Loucy (cell line): ENCODE data around the gene SLC6A18.

Experiments
- H2AFZ ChIP-seq: fragments of 200-600 bp; sonication (generic); 2 replicates; pipeline ENCODE4 v1.6.0; 2016; ENCODE audit warnings: antibody characterized with exemption, mild to moderate bottlenecking, low read length, moderate library complexity
- H3F3A ChIP-seq: fragments of 200-600 bp; 2 replicates; pipeline ENCODE4 v1.6.0; 2016; ENCODE audit warnings: antibody characterized with exemption, low read depth, mild to moderate bottlenecking
- H3K27me3 ChIP-seq: fragments of 200-600 bp; sonication (generic); 2 replicates; pipeline ENCODE4 v1.6.1; 2014; ENCODE audit warnings: low read length, mild to moderate bottlenecking; ENCODE audit not compliant: insufficient read depth, poor library complexity, severe bottlenecking
- H3K36me3 ChIP-seq: fragments of 200-600 bp; sonication (generic); 2 replicates; pipeline ENCODE4 v1.6.1; 2016; ENCODE audit warnings: low read length; ENCODE audit not compliant: insufficient read depth
- H3K4me1 ChIP-seq: fragments of 200-600 bp; sonication (generic); 2 replicates; pipeline ENCODE4 v1.5.1; 2014; ENCODE audit warnings: low read length, mild to moderate bottlenecking; ENCODE audit not compliant: insufficient read depth, poor library complexity, severe bottlenecking
- H3K4me2 ChIP-seq: fragments of 200-600 bp; sonication (generic); 2 replicates; pipeline ENCODE4 v1.6.0; 2014; ENCODE audit warnings: antibody characterized with exemption, low read length, low read depth, mild to moderate bottlenecking; ENCODE audit not compliant: poor library complexity, severe bottlenecking
- H3K4me3 ChIP-seq: fragments of 200-600 bp; sonication (generic); 2 replicates; pipeline ENCODE4 v1.5.1; 2014; ENCODE audit warnings: low read length, mild to moderate bottlenecking, mixed read lengths; ENCODE audit not compliant: poor library complexity, severe bottlenecking
- H3K79me2 ChIP-seq: fragments of 200-600 bp; sonication (generic); 2 replicates; pipeline ENCODE4 v1.6.1; 2014; ENCODE audit warnings: low read length; ENCODE audit not compliant: insufficient read depth
- H3K9ac ChIP-seq: fragments of 200-600 bp; sonication (generic); 2 replicates; pipeline ENCODE4 v1.6.0; 2014; ENCODE audit warnings: mild to moderate bottlenecking, low read depth, low read length, moderate library complexity; ENCODE audit not compliant: poor library complexity, severe bottlenecking
- H3K9me2 ChIP-seq: fragments of 200-600 bp; sonication (generic); replicated peaks from 2 replicates; pipeline ENCODE4 v1.6.1; 2016; ENCODE audit warnings: low read depth, low read length, mixed read lengths
- H3K9me3 ChIP-seq: fragments of 200-600 bp; sonication (generic); 2 replicates; pipeline ENCODE4 v1.6.1; 2014; ENCODE audit warnings: mild to moderate bottlenecking, antibody characterized with exemption, low read length, low read depth; ENCODE audit not compliant: insufficient read depth
- H4K20me1 ChIP-seq: fragments of 200-600 bp; sonication (generic); 2 replicates; pipeline ENCODE4 v1.6.0; 2014; ENCODE audit warnings: antibody characterized with exemption, low read length, mild to moderate bottlenecking; ENCODE audit not compliant: insufficient read depth, poor library complexity, severe bottlenecking
- CTCF ChIP-seq: fragments of 200-600 bp; sonication (generic); conservative IDR thresholded peaks from 2 replicates; pipeline ENCODE4 v1.5.1; 2014; ENCODE audit warnings: mild to moderate bottlenecking, antibody characterized with exemption, low read length
- EZH2phosphoT487 ChIP-seq: fragments of 200-600 bp; IDR thresholded peaks from 2 replicates; pipeline ENCODE4 v1.6.1; 2018; ENCODE audit warnings: antibody characterized with exemption, mild to moderate bottlenecking, moderate library complexity, borderline replicate concordance

SLC6A18 gene

DNA sequence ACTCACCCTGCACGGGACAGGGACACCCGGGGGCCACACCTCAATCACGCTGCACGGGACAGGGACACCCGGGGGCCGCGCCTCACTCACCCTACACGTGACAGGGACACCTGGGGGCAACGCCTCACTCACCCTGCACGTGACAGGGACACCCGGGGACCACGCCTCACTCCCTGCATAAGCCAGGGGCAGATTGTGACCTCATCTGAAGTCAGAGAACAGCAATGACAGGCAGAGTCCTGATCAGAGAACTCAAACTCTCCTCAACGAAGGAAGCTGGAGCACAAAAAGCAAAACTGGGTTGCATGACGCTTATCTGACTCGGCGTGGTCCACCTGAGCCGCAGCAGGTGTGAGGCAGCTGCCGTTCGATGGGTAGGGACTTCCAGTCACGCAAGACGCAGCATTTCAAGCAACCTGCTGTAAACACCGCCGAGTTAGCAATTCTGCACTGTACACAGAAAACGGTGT, 66.5 kb downstream of the SLC6A18 start:
- Histone ChIP-seq H3K36me3 (no peaks in the 10 kb centered on the region), H3K4me1 (peaks cover 4% of the 10 kb centered on the region)

GRCh38 chr5:1292139-1292538, 67.0 kb downstream of the SLC6A18 start:
- Histone ChIP-seq H4K20me1 (no peaks in the 10 kb centered on the region), H3K27me3 (no peaks in the 10 kb centered on the region), H3K79me2 (peaks cover 5% of the 10 kb centered on the region; the same call in 1 of the 2 replicates), H3K9ac (no peak overlapping the region), H2AFZ (no peak overlapping the region), H3F3A (no peaks in the 10 kb centered on the region), H3K36me3 (no peaks in the 10 kb centered on the region), H3K9me3 (no peaks in the 10 kb centered on the region), H3K4me2 (no peak overlapping the region), H3K4me1 (peaks cover 7% of the 10 kb centered on the region), H3K4me3 (no peak overlapping the region), H3K9me2 (no peaks in the 10 kb centered on the region)
- no peak for TF ChIP-seq EZH2phosphoT487
- peak; percentile 22; the same call in 1 of the 2 replicates for TF ChIP-seq CTCF

More for the DNA sequence above, 66.5 kb downstream of the SLC6A18 start:
- Histone ChIP-seq H3K79me2 (peaks cover 5% of the 10 kb centered on the region; the same call in 1 of the 2 replicates), H2AFZ (no peak overlapping the region), H3K4me3 (no peak overlapping the region), H3F3A (no peaks in the 10 kb centered on the region), H3K9me2 (no peaks in the 10 kb centered on the region), H4K20me1 (no peaks in the 10 kb centered on the region), H3K27me3 (no peaks in the 10 kb centered on the region), H3K4me2 (no peak overlapping the region), H3K9me3 (no peaks in the 10 kb centered on the region), H3K9ac (no peak overlapping the region)
- no peak for TF ChIP-seq CTCF
- no peak for TF ChIP-seq EZH2phosphoT487

DNA sequence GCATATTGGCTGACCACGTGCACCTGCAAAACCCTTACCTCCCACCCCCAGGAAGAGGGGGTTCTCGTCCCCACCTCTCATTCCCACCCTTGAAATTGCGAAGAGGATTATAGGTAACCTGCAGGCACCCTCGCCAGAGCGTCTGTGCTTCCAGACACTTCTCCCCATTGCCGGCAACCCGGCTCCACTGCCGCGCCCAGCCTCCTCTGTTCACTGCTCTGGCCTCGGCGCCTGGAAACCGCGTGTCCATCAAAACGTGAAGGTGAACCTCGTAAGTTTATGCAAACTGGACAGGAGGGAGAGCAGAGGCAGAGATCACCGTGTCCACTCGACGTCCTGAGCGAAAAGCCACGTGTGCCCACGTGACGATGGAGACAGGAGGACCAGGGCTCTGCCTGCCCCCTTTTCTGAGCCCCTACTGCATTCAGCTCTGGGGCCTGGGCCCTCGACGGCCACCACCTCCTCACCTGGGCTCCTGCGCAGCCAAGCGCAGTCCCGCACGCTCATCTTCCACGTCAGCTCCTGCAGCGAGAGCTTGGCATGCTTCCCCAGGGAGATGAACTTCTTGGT, 67.8 kb downstream of the SLC6A18 start:
- Histone ChIP-seq H3K79me2 (peaks cover 5% of the 10 kb centered on the region; the same call in 1 of the 2 replicates), H3K4me3 (no peak overlapping the region), H3K9ac (no peak overlapping the region), H3K27me3 (no peaks in the 10 kb centered on the region), H3K4me2 (no peak overlapping the region), H3K9me3 (no peaks in the 10 kb centered on the region), H3K36me3 (no peaks in the 10 kb centered on the region), H3K4me1 (peaks cover 10% of the 10 kb centered on the region), H2AFZ (no peak overlapping the region), H3K9me2 (no peaks in the 10 kb centered on the region), H4K20me1 (no peaks in the 10 kb centered on the region), H3F3A (no peaks in the 10 kb centered on the region)
- TF ChIP-seq EZH2phosphoT487 (no peak), CTCF (no peak)
